ENCODE measurements around the gene FANK1.

DNA sequence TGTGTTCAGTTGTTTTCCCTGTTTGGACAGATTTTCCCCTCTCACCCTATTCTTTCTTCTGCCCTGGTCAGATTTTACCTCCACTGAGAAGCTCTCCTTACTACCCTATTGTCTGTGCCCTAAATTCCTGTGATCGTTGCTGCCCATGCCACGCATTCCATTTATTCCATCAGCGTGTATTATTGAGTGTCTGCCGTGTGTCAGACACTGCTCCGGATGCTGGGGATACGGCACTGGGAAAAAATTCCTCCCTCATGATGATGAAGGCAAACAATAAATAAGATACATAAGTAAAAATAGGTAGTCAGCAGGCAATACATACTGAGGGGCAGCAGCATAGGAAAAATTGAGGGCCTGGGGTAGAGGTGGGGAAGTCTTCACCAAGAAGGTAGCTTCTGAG, 86.8 kb downstream of the FANK1 start:
- TF ChIP-seq, protein P1, sequence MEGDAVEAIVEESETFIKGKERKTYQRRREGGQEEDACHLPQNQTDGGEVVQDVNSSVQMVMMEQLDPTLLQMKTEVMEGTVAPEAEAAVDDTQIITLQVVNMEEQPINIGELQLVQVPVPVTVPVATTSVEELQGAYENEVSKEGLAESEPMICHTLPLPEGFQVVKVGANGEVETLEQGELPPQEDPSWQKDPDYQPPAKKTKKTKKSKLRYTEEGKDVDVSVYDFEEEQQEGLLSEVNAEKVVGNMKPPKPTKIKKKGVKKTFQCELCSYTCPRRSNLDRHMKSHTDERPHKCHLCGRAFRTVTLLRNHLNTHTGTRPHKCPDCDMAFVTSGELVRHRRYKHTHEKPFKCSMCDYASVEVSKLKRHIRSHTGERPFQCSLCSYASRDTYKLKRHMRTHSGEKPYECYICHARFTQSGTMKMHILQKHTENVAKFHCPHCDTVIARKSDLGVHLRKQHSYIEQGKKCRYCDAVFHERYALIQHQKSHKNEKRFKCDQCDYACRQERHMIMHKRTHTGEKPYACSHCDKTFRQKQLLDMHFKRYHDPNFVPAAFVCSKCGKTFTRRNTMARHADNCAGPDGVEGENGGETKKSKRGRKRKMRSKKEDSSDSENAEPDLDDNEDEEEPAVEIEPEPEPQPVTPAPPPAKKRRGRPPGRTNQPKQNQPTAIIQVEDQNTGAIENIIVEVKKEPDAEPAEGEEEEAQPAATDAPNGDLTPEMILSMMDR (IDR thresholded peaks at IDR 0.05) = no peak
- TF ChIP-seq EZH2 (IDR thresholded peaks at IDR 0.05) = no peak

All from neural progenitor cell (in vitro differentiated cells).